Hepatocyte (in vitro differentiated cells): ENCODE results near the gene VAV1. TPM values are rescaled to one million over a fixed set of nuclear protein-coding genes. Genes with fewer than 3 reads are reported as not detected.
A peak's percentile ranks its signal among the peaks of the same experiment; 100 is the strongest.
"Not testable (repeated sequence)": the region's sequence is repeated elsewhere in the genome, so short reads cannot be mapped to it uniquely, and the experiment has no call there.

Experiments used
- DNase-seq: peaks from one replicate; pipeline ENCODE4 v3.0.0-alpha.2; 2016; ENCODE audit warnings: low spot score
- H2AFZ ChIP-seq: fragments of 200-600 bp; sonication (generic); 2 replicates; pipeline ENCODE4 v1.6.0; 2016; ENCODE audit warnings: antibody characterized with exemption, mild to moderate bottlenecking
- H3K27ac ChIP-seq: fragments of 200-600 bp; sonication (generic); 2 replicates; pipeline ENCODE4 v1.5.1; 2016; ENCODE audit warnings: mild to moderate bottlenecking
- H3K27me3 ChIP-seq: fragments of 200-600 bp; sonication (generic); 2 replicates; pipeline ENCODE4 v1.6.1; 2016
- H3K36me3 ChIP-seq: fragments of 200-600 bp; sonication (generic); replicated peaks from 2 replicates; pipeline ENCODE4 v1.5.1; 2016; ENCODE audit warnings: low read depth; ENCODE audit not compliant: insufficient read depth
- H3K4me1 ChIP-seq: fragments of 200-600 bp; sonication (generic); 2 replicates; pipeline ENCODE4 v1.5.1; 2016; ENCODE audit warnings: mild to moderate bottlenecking, moderate library complexity; ENCODE audit not compliant: insufficient read depth
- H3K4me2 ChIP-seq: fragments of 200-600 bp; sonication (generic); 2 replicates; pipeline ENCODE4 v1.6.0; 2016
- H3K4me3 ChIP-seq: fragments of 200-600 bp; sonication (generic); 2 replicates; pipeline ENCODE4 v1.5.1; 2016; ENCODE audit warnings: mild to moderate bottlenecking
- H3K79me2 ChIP-seq: fragments of 200-600 bp; sonication (generic); 2 replicates; pipeline ENCODE4 v1.6.0; 2017; ENCODE audit warnings: mild to moderate bottlenecking
- H3K9me2 ChIP-seq: fragments of 200-600 bp; sonication (generic); replicated peaks from 2 replicates; pipeline ENCODE4 v1.6.0; 2017; ENCODE audit warnings: mild to moderate bottlenecking; ENCODE audit not compliant: insufficient read depth
- H3K9me3 ChIP-seq: fragments of 200-600 bp; sonication (generic); 2 replicates; pipeline ENCODE4 v1.5.1; 2016; ENCODE audit warnings: low read depth, mild to moderate bottlenecking
- H4K20me1 ChIP-seq: fragments of 200-600 bp; sonication (generic); 2 replicates; pipeline ENCODE4 v1.6.0; 2016; ENCODE audit warnings: mild to moderate bottlenecking; ENCODE audit not compliant: insufficient read depth, poor library complexity, severe bottlenecking
- CTCF ChIP-seq: fragments of 200-600 bp; sonication (generic); IDR thresholded peaks from 2 replicates; pipeline ENCODE4 v1.5.1; 2016; ENCODE audit warnings: antibody characterized with exemption, mild to moderate bottlenecking; ENCODE audit not compliant: poor library complexity
- EZH2 ChIP-seq: fragments of 200-600 bp; sonication (generic); IDR thresholded peaks from 2 replicates; pipeline ENCODE4 v1.6.1; 2016; ENCODE audit warnings: antibody characterized with exemption, mild to moderate bottlenecking, borderline replicate concordance
- EZH2phosphoT487 ChIP-seq: fragments of 200-600 bp; sonication (generic); IDR thresholded peaks from one replicate; pipeline ENCODE4 v1.6.1; 2018; ENCODE audit warnings: antibody characterized with exemption, mild to moderate bottlenecking, low read depth, moderate library complexity; ENCODE audit not compliant: unreplicated experiment, severe bottlenecking
- WGBS: methylation state at CpG from one replicate; pipeline ENCODE4 v1.1.6; 2016; ENCODE audit warnings: low lambda C conversion rate; ENCODE audit errors: missing lambda C conversion rate; 5-methylcytosine and 5-hydroxymethylcytosine counted together
- polyA plus RNA-seq: library from polyadenylated mRNA; unstranded; fragments of >200 nt; fragmentation: Nextera tagmentation; extraction: Ambion mirVana; gene quantifications from 2 replicates; pipeline ENCODE4 v1.2.1, GENCODE V29; 2016
- total RNA-seq: library from RNA; depleted of rRNA; stranded (reverse); fragments of >200 nt; gene quantifications from 2 replicates; pipeline ENCODE4 v1.2.3, GENCODE V29; 2014

VAV1 gene
- total and polyA plus RNA-seq, 2 experiments from 2014 or later, result 0.23 TPM; not detected in 1

- Histone ChIP-seq H3K36me3 (no peaks in the 10 kb centered on the region), H3K9me2 (no peaks in the 10 kb centered on the region), H3K9me3 (no peaks in the 10 kb centered on the region), H4K20me1 (no peaks in the 10 kb centered on the region), H3K4me1 (no peaks in the 10 kb centered on the region), H3K79me2 (no peaks in the 10 kb centered on the region), H3K4me2 (no peak overlapping the region), H3K27ac (no peak overlapping the region), H3K4me3 (no peak overlapping the region), H3K27me3 (no peaks in the 10 kb centered on the region), H2AFZ (no peak overlapping the region)
- DNase-seq, result no peak
- 79% methylated on average over 4 of the region's 4 CpGs for WGBS
- TF ChIP-seq EZH2 (no peak), EZH2phosphoT487 (no peak), CTCF (no peak)
Observed at GRCh38 chr19:6796278-6796677, 23.8 kb downstream of the VAV1 start.

GRCh38 chr19:6797646-6798045, 25.1 kb downstream of the VAV1 start:
- H3K4me2 ChIP-seq, result no peak overlapping the region
- no peaks in the 10 kb centered on the region for H3K9me3 ChIP-seq
- WGBS, result 92% methylated on average over 8 of the region's 9 CpGs
- TF ChIP-seq EZH2, result no peak
- no peak for TF ChIP-seq CTCF
- TF ChIP-seq EZH2phosphoT487, result no peak
- H3K36me3 ChIP-seq, result no peaks in the 10 kb centered on the region
- H2AFZ ChIP-seq, result no peak overlapping the region
- no peak overlapping the region for H3K27ac ChIP-seq
- no peaks in the 10 kb centered on the region for H3K4me1 ChIP-seq
- no peak overlapping the region for H3K4me3 ChIP-seq
- H3K27me3 ChIP-seq, result no peaks in the 10 kb centered on the region
- H4K20me1 ChIP-seq, result no peaks in the 10 kb centered on the region
- no peak for DNase-seq
- H3K9me2 ChIP-seq, result no peaks in the 10 kb centered on the region
- H3K79me2 ChIP-seq, result no peaks in the 10 kb centered on the region

- not testable (repeated sequence) for H3K27me3 ChIP-seq, H4K20me1 ChIP-seq, H3K9me2 ChIP-seq, H3K4me2 ChIP-seq, H3K27ac ChIP-seq, H3K4me3 ChIP-seq, H3K36me3 ChIP-seq, H3K79me2 ChIP-seq, H2AFZ ChIP-seq, H3K9me3 ChIP-seq, DNase-seq, H3K4me1 ChIP-seq
- WGBS, result 86% methylated on average over 14 of the region's 14 CpGs
Observed at GRCh38 chr19:6800160-6800790, 27.8 kb downstream of the VAV1 start.

GRCh38 chr19:6800991-6801484, 28.5 kb downstream of the VAV1 start:
- no peak for DNase-seq
- 60% methylated on average over 10 of the region's 10 CpGs for WGBS
- Histone ChIP-seq H3K4me3 (no peak overlapping the region), H2AFZ (peak overlapping the region; percentile 83), H4K20me1 (no peaks in the 10 kb centered on the region), H3K4me2 (peak overlapping the region; percentile 70), H3K36me3 (no peaks in the 10 kb centered on the region), H3K9me2 (no peaks in the 10 kb centered on the region), H3K4me1 (no peaks in the 10 kb centered on the region), H3K9me3 (no peaks in the 10 kb centered on the region), H3K27ac (no peak overlapping the region), H3K27me3 (no peaks in the 10 kb centered on the region), H3K79me2 (no peaks in the 10 kb centered on the region)
- TF ChIP-seq EZH2 (no peak), EZH2phosphoT487 (no peak)
